ENCODE measurements around the gene SEPTIN11. TPM values are rescaled to one million over a fixed set of nuclear protein-coding genes. Genes with fewer than 3 reads are reported as not detected.

Gene SEPTIN11
- polyA plus RNA-seq, 5 donors = 121 to 171 (median 164) TPM

DNA sequence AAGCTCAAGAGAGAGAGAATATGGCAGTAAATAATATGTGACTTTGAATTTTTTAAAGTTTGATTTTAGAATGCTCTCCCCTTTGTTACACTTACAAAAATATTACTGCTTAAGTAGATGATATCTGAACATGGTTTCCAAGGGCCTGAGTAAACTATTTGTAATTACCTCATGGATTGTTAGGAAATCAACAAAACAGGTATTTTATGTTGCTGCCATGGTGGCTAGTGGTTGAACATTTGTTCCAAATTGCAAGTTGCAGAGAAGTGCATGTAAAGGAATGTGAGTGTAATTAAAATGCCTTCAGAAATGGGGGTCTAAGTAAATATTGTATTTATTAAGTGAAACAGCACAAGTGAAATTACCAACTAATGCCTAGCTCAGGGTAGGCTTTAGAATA, 27.6 kb downstream of the SEPTIN11 start:
- no peak for DNase-seq

DNA sequence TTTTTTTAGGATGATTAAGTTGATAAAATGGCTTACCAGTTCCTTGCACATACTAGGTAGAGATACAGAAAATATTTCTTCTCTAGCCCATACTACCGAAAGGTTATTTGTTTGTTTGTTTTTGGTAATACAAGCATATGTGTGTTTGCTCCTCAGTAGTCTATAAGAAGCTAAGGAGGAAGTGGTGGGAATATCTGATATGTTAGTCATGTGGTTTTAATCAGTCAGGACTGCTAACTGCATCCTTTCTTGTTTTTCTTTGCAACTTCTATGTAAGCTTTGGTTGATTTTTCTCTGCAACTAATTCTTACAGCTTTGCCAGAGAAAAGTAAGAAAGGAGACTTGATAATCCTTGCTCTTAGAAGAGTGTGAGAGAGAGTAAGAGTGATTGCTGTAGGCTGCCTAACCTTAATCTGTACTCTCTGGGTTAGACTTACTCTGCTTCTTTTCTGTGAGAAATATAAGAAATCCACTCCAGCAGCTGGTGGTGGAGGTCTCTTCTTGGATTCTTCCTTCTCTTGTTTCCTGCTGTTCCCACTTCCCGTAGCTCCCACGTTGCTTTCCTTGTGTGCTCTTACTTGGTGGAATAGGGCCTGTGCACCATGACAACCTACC, 28.3 kb downstream of the SEPTIN11 start:
- no peak for DNase-seq

DNA sequence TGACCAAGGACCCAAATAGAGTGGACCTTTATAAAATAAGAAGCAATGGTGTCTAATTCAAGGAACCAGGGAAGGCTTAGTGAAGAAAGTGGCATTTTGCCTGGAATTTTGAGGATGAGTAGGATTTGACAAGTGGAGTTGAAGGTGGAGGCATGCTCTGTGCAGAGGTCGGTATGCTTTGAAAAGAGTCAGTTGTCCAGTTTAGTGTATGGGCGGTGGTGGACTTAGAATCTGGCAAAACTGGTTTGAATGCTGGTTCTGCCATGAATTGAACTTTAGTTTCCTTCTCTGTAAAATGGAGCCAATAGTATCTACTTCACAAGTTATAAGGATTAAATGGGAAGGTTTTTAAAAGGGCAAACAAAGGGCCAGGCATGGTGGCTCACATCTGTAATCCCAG, 29.7 kb downstream of the SEPTIN11 start:
- no peak for DNase-seq

DNA sequence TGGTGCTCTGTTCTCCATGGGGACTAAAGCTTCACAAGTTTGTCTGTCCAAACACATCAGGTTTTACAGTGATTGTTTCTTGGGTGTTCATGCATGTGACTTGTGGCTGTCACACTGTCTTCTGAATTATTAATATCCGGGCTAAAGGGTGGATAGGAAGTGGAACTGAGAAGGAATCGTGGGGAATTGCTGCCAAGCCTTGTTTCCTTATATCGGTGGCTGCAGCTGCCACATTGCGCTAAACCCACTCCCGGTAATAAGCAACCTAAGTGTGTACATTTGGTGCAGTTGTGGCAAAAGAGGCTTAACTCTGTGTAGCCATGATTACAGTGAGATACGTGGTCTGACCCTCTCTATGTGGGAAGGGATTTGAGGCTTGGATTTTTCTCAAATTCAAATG, 30.7 kb downstream of the SEPTIN11 start:
- DNase-seq = no peak

DNA sequence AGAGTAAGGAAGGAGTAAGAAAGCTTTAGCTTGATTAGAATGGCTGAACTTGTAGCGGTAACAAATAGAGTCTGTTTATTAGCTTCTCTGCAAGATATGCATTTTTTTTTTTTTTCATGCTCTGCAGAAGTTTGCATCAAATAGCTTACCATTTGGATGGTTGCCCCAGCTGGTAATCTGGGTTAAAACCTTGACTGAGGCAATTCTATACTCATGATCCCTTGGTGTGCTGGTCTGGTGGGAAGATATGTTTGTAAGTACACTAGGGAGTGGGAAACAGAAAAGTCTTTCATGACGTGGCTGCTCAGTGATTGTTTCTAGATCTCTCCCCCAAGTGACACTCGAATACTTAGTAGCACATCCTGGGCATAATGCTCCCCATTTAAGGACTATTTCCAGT, 32.1 kb downstream of the SEPTIN11 start:
- no peak for DNase-seq

DNA sequence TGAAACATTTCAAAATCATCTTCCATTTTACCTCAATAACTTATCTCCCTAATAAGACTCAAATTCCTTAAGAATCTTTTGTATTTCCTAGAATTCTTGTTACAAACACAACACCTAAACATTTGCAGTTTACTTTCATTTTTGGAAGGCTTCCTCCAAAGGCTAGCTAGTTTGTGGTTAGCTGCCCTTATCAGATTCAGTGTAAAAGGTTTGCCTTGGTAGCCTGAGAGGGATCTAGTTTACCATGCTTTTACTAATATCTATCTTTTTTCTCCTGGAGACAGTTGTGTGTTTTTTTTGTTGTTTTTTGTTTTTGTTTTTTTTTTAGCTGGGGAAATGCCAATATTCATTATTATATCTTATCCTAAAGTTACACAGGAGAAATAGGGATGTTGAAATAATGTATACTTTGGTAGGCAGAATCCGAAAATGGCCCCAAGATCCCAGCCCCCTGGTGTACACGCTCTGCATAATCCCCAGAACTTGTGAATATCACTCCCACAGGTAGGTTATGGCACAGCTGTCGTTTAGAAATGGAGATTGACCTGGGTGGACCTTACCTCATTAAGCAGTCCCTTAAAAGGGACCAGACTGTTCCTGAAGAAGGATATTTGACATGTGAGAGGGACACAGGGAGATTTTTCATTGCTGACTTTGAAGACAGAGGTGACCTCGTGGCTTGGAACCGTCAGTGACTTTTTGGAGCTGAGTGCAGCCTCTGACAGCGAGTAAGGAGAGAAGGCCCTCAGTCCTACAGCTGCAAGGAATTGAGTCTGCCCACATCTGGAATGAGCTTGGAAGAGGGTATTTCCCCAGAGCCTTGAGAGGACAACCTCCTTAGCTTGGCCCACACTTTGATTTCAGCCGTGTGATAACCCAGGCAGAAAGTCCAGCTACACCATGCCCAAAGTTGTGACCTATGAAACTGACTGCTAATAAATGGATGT, 33.4 kb downstream of the SEPTIN11 start:
- no peak for DNase-seq

DNA sequence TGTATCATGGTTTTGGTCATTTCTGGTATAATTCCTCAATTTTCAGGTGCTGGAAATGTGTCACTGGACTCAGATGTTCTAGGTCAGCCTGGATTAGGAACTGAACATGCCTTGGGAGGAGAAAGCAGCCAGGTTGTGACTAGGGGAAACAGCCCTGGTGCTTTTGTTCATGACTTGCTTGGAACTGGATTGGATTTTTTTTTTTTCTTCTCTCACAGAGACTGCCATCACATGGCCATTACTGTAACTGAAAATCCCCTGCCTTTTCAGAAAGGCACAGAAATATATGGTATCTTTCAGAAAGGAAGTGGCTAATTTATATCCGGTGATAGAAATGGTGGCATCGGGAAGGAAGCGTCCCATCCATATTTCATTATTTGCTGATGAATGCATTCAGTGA, 34.6 kb downstream of the SEPTIN11 start:
- no peak for DNase-seq

DNA sequence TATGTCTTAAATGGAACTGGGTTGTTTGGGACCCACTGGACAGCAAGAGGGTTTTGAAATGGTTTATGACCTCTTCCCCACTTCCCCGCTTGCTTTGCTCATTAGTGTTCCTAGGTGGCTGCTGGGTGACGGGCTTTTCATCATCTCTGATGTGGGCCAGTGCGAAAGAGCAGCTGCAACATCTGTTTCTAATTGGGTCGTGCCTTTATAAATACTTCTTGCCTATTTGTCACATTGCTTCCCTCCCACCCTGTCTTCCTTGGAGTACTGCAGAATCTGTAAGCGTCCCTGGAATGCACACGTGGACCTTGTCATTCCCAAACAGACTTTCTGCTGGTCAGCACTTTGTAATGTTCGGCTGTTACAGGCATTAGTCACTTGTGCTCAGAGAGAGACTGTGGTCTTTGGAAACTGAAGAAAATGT, 35.2 kb downstream of the SEPTIN11 start:
- peak; percentile 80 to 88 for DNase-seq

DNA sequence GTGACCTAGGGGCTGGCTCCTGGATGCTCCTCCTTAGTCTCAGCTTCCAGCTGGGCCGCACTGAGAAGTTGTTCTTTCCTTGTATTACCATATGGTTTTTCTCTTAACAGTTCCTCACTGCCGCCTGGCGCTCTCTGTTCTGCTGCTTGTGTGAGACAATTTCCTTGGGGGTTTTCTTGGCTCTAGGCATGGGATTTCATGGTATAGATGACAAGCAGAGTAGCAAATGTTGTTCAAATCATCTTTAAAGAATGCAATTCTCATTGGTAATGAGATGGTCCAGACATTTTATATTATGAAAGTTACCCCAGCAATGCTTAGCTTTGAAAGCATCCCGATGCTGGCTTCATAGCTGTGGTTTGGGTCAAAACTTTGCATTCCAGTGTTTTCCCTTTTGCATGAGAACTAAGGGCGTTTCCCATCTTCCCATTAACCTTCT, 37.6 kb downstream of the SEPTIN11 start:
- DNase-seq = peak; percentile 85 to 89

DNA sequence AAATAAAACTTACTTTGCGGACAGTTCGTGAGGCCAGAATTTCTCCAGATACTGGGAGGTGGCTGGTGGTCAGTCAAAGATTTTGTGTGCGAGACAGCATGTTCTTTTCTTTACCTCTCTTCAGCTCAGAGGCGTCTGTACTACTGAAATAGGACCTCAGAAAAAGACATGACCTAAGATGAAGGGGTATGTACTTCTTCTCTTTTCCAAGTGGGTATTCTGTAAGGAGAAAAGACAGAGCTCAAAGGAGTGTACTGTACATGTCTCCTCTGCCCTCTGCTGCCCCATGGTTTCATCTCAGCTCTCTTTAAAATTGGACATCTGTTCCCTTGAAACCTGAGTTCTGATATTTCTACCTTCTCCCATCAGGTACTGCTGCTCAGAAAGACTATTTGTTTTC, 38.1 kb downstream of the SEPTIN11 start:
- no peak for DNase-seq

DNA sequence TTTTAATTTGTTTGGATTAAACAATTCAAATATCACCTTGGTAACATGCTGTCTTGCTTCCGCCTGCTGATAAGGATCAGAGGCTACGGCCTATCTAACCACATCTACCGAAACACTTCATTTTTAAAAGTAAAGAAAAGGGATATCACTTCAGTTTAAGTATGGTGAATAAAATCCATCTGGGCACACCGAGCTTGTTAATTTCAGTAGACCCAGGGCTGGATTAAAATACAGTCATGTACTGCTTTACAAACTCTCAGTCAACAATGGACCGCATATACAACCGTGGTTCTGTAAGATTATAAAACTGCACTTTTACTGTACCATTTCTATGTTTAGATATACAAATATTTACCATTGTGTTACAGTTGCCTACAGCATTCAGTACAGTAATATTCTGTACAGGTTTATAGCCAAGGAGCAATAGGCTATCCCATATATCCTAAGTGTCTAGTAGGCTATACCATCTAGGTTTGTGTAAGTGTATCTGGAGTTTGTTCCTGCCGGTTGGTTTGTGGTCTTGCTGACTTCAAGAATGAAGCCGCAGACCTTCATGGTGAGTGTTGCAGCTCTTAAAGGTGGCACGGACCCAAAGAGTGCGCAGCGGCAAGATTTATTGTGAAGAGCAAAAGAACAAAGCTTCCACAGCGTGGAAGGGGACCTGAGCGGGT, 40.0 kb downstream of the SEPTIN11 start:
- DNase-seq = no peak

DNA sequence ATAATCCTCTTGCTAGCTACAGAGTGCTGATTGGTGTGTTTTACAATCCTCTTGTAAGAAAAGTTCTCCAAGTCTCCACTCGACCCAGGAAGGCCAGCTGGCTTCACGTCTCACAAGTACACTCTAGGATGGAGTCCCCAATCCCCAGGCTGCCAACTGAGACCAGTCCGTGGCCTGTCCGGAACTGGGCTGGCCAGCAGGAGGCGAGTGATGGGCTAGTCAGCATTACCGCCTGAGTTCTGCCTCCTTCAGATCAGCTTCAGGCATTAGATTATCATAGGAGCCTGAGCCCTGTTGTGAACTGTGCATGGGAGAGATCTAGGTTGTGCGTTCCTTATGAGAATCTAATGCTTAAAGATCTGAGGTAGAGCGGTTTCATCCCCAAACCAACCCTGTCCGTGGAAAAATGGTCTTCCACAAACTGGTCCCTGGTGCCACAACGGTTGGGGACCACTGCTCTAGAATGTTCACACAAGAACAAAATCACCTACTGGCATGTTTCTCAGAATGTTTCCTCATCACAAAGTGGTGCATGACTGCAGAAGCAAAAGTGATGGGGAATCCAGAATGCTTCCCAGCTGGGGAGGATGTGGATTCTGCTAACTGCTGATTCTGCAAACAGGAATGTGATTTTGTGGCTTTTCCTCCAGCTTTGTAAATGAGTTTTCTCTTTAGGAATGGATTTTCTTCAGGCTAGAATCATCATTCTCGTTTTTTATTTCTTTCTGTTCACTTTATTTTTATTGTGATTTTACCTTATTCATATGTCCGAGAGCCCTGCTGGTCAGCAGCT, 40.9 kb downstream of the SEPTIN11 start:
- DNase-seq = no peak

DNA sequence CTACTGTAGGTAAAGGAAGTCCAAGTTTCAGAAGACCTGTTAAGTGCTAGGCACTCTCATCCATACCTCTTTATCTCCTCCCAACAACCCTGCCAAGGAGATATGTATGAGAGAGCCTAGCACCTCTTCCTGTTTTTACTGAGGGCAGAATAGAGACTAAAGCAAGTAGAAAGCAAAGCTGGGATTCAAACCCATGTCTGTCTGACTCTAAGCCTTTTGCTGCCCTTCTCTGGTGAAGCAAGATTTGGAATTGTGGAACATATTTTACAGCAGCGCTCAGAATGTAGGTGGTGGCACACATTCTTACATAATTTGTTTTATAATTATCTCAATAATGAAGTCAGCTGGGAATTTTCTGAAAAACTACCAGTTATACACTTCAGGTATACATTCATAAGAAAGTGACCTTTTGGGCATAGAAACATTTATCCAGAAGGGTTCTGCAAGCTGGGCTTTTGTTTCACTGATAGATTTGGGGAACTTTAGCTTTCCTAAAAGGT, 41.7 kb downstream of the SEPTIN11 start:
- DNase-seq = no peak

DNA sequence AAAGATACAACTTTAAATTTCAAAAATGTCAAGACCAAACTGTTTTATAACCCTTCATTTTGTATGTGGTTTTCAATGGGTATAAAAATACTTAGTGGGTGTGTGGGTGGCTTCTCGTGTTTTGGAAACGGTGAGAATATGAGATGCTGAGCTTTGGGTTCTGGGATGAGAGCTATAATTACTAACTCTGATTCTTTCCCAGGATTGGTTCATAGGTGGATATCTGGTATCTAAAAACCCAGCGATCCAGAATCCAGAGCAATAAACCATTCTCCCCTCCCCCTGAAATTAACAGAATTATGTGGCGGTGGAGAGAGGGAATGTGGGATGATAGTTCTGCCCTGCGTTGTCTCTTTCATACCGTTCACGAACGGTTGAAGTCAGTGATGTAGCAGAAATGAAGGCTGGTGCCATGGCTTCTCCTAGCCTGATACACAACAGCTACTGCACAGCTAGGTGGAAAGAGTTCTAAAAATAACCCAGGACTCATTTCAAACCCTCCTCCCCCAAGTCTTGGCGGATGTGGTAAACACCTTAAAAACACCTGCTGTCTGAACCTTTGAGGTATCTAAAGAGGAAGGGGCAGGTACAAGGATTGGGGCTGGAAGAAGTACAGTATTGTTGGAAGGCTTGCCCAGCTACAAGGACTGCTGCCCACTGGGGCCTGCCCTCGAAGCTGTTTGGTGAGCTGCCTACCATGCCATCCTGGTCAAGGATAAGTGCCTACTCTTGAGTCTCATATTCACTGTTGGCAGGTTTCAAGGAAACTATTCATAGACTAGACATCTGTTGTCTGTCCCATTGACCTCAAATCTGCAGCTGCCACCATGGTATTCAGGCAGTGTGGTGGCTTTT, 44.5 kb downstream of the SEPTIN11 start:
- DNase-seq = no peak

DNA sequence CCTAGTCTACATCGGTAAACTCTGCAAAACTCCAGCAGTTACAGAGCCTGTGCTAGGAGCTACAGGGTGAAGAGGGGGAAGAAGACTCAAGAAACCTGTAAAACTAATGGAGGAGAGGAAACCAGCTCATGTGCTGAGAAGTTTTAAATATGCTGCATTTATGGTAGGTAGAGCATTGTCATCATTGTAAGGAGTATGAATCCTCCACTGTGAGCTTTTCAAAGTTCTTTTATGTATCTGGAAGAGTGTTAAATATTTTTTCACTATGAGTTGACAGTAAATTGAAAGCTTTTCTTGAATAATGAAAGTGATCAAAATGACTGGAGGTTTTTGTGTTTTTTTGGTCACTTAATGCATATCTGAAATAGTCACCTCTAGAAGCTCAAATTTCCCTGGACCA, 46.2 kb downstream of the SEPTIN11 start:
- no peak for DNase-seq

DNA sequence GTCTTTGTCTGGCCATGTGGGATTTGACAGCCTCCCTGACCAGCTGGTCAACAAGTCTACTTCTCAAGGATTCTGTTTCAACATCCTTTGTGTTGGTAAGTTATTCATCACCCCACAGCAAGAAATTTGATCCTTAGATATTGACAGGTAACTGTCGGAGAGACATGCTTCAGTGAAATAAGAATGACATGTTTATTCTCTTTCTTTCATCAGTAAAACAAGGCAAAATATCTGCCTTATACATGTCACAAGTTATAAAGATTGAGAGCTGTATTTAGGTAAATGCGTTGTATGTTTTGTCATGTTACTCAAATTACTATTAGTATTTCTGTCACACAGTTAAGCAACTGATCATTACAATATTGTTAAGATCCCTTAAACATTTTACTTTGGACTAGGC, 46.9 kb downstream of the SEPTIN11 start:
- DNase-seq = no peak

DNA sequence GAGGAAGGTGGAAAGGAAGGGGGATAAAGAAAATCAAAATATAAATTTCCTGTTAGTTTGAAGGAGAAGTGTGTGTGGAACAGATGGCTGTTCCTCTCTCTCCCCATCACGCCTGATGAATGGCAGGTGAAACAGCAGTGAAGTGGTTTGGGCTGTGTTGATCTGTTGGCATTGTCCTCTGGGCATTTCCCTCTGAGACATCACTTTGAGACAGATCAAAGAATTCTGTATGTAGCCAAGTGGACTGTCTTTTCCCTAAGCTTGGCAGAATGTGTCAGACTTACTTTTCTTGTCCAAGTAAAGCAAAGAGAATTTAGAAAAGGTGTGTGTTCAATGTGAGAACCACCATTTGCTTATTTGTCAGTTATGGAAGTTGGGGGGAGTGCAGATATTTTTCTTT, 47.5 kb downstream of the SEPTIN11 start:
- no peak for DNase-seq

DNA sequence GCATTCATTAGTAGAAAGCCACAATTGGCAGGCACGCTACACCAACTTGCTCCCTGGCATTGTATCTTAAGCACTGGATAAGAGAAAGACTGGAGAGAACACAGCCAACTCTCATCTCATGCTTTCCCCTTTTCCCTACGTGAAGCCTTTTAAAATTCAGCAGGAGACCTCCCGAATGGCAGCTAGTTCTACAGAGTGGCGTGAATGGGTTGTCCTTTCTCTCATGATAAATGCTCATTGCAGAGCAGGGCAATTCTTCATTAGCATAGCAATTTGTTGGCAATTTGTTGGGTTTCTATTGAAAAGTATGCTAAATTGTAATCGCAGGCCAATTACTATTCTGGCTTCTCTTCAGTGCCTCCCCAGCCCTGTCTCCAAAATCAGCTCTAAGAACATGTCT, 48.0 kb downstream of the SEPTIN11 start:
- no peak for DNase-seq

DNA sequence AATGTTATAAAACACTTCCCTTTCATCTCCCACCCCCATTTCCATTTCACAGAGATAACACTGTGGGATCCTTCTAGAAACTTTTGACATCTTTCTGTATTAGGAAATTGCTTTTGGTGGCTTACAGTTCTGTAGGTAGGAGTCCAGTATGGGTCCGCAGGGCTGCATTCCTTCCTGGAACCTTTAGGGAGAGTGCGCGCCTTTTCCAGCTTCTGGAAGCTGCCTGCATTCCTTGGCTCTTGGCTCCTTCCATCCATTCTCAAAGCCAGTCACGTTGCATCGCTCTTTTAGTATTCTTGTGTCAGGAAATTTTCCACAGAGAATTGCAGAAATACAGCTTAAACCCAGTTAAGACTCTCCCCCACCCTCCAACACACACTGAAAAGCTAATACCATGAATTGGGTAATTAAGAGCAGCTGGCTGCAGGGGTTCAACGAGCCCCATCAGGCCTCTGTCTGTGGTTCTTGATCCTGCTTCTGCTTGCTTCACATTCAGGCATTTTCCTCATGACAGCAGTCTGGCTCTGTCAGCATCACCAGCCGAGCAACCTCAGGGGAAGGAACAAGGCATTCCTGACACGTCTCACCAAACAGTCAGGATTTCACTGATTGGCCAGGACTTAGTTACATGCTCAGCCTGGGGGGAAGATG, 48.8 kb downstream of the SEPTIN11 start:
- DNase-seq = no peak

All from right lung (tissue), 5 donors.